T-cell (primary cell): Measurements from ENCODE around the gene ZNF423. TPM values are rescaled to one million over a fixed set of nuclear protein-coding genes. Genes with fewer than 3 reads are reported as not detected.

Source experiments
- ATAC-seq, 4 experiments: fragments of 200-7000 bp in 3 of 4; fragments of 150-1000 bp in 1 of 4; cut with Tn5 transposase; replicated peaks in 1 of 4; 1 replicate in 3 of 4; 2 replicates in 1 of 4; pipeline ENCODE4 v1.10.0; 2021; ENCODE audit warnings: moderate library complexity in 3 of 4, mild to moderate bottlenecking in 2 of 4, moderate number of reproducible peaks in 1 of 4
- CTCF ChIA-PET, 2 donors: fragments of 300-600 bp; sonication (Branson Sonifier 250); formaldehyde crosslinking; loops; one replicate each; lab custom pipeline; 2022; ENCODE audit warnings: antibody characterized with exemption in 2 of 2; lab: Charles Lee
- POLR2A ChIA-PET, 2 donors: fragments of 300-600 bp; sonication (Branson Sonifier 250); formaldehyde crosslinking; loops; one replicate each; lab custom pipeline; 2022; ENCODE audit warnings: antibody characterized with exemption in 2 of 2; lab: Charles Lee
- DNase-seq, 35 experiments: peaks; one replicate each; pipeline versions ENCODE4 v3.0.0 to v3.0.0-alpha.2; 2013 to 2023
- H3K27ac ChIP-seq: one replicate; pipeline ENCODE4 v1.5.1; 2013; ENCODE audit warnings: low read length
- H3K27me3 ChIP-seq, 2 experiments: replicated peaks in 1 of 2; 1 replicate in 1 of 2; 2 replicates in 1 of 2; pipeline versions ENCODE4 v1.6.1 to v1.7.0; 2013; ENCODE audit warnings: low read length in 1 of 2, mixed read lengths in 1 of 2; ENCODE audit not compliant: control insufficient read depth in 2 of 2, insufficient read depth in 2 of 2; ENCODE audit errors: extremely low read depth in 1 of 2
- H3K36me3 ChIP-seq, 2 donors: 1 replicate in 1 of 2; 2 replicates in 1 of 2; pipeline versions ENCODE4 v1.6.1 to v1.7.0; 2013; ENCODE audit warnings: low read length in 1 of 2; ENCODE audit not compliant: control insufficient read depth in 2 of 2, insufficient read depth in 1 of 2; ENCODE audit errors: extremely low read depth in 1 of 2
- H3K4me1 ChIP-seq, 2 experiments: 1 replicate in 1 of 2; 2 replicates in 1 of 2; pipeline versions ENCODE4 v1.6.1 to v1.7.0; 2013; ENCODE audit warnings: low read length in 2 of 2, mixed read lengths in 1 of 2; ENCODE audit not compliant: insufficient read depth in 2 of 2, control insufficient read depth in 1 of 2; ENCODE audit errors: extremely low read depth in 1 of 2
- H3K4me3 ChIP-seq, 2 donors: 1 replicate in 1 of 2; 2 replicates in 1 of 2; pipeline versions ENCODE4 v1.5.1 to v1.7.0; 2013; ENCODE audit warnings: mild to moderate bottlenecking in 2 of 2, low read length in 1 of 2, moderate library complexity in 1 of 2; ENCODE audit not compliant: control insufficient read depth in 1 of 2; ENCODE audit errors: extremely low read depth in 1 of 2
- H3K9me3 ChIP-seq: 2 replicates; pipeline ENCODE4 v1.7.0; 2013
- H3K27ac Mint-ChIP-seq, 2 donors: one replicate each; pipeline ENCODE4 v1.8.0; 2020 to 2021; ENCODE audit warnings: mild to moderate bottlenecking in 2 of 2, mixed read lengths in 2 of 2
- H3K27me3 Mint-ChIP-seq, 2 donors: one replicate each; pipeline ENCODE4 v1.8.0; 2021 to 2022; ENCODE audit warnings: mixed read lengths in 2 of 2
- H3K36me3 Mint-ChIP-seq: one replicate; pipeline ENCODE4 v1.8.0; 2021; ENCODE audit warnings: mixed read lengths
- H3K4me1 Mint-ChIP-seq, 3 donors: one replicate each; pipeline ENCODE4 v1.8.0; 2020 to 2022; ENCODE audit warnings: mixed read lengths in 3 of 3, mild to moderate bottlenecking in 1 of 3
- H3K4me3 Mint-ChIP-seq, 3 donors: one replicate each; pipeline ENCODE4 v1.8.0; 2020 to 2022; ENCODE audit warnings: mild to moderate bottlenecking in 3 of 3, mixed read lengths in 3 of 3, moderate library complexity in 3 of 3
- H3K9me3 Mint-ChIP-seq, 3 donors: one replicate each; pipeline ENCODE4 v1.8.0; 2020 to 2022; ENCODE audit warnings: mixed read lengths in 3 of 3
- WGBS: methylation state at CpG from one replicate; pipeline ENCODE4 v1.1.5; 2013; ENCODE audit warnings: missing lambda C conversion rate; ENCODE audit not compliant: insufficient coverage; 5-methylcytosine and 5-hydroxymethylcytosine counted together
- total RNA-seq, 35 experiments: library from RNA in 6 of 35; stranded (reverse) in 6 of 35; fragments of 120-200 nt in 1 of 35; gene quantifications; one replicate each; pipeline versions ENCODE4 v1.2.1 to v1.2.4 and lab custom pipeline; 2013 to 2026

Gene ZNF423
- total RNA-seq, 5 donors from 2014 or later (not counting 1 experiment from before 2014, with no cell fraction given) = 0.07 to 0.12 TPM; not detected in 3

DNA sequence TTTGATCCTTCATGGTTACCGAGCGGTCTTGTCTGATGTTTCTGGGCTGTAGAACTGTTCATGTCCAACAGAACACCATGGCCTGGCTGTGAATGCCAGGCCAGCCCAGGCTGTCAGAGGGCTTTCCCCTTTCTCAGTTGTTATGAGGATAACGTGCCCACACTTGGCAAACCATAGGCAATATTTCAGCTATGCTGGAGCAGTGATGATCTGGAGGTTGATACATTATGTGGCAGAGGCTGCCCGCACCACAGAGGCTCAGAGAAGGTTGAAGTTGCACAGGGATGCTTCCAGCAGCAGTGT, 389.4 kb downstream of the ZNF423 start:
- H3K27ac ChIP-seq = no peak overlapping the region
- no peaks in the 10 kb centered on the region for H3K27me3 Mint-ChIP-seq
- peaks cover 0 to 3% of the 10 kb centered on the region in 2 experiments for H3K27me3 ChIP-seq
- ChIA-PET CTCF (no interaction called here), POLR2A (no interaction called here)
- no peaks in the 10 kb centered on the region for H3K9me3 ChIP-seq
- no peak overlapping the region for H3K27ac Mint-ChIP-seq
- H3K4me3 ChIP-seq = no peak overlapping the region
- H3K4me1 ChIP-seq = peaks cover 38 to 43% of the 10 kb centered on the region in 2 experiments
- WGBS = 86% methylated on average over 4 of the region's 4 CpGs
- no peak overlapping the region for H3K4me3 Mint-ChIP-seq
- peaks cover 43 to 57% (median 47%) of the 10 kb centered on the region in 3 donors for H3K4me1 Mint-ChIP-seq
- H3K36me3 Mint-ChIP-seq = no peaks in the 10 kb centered on the region
- DNase-seq (peak in 2 of 35 experiments; percentile 1 to 11), ATAC-seq (no peak)
- H3K9me3 Mint-ChIP-seq = no peaks in the 10 kb centered on the region
- no peaks in the 10 kb centered on the region for H3K36me3 ChIP-seq

DNA sequence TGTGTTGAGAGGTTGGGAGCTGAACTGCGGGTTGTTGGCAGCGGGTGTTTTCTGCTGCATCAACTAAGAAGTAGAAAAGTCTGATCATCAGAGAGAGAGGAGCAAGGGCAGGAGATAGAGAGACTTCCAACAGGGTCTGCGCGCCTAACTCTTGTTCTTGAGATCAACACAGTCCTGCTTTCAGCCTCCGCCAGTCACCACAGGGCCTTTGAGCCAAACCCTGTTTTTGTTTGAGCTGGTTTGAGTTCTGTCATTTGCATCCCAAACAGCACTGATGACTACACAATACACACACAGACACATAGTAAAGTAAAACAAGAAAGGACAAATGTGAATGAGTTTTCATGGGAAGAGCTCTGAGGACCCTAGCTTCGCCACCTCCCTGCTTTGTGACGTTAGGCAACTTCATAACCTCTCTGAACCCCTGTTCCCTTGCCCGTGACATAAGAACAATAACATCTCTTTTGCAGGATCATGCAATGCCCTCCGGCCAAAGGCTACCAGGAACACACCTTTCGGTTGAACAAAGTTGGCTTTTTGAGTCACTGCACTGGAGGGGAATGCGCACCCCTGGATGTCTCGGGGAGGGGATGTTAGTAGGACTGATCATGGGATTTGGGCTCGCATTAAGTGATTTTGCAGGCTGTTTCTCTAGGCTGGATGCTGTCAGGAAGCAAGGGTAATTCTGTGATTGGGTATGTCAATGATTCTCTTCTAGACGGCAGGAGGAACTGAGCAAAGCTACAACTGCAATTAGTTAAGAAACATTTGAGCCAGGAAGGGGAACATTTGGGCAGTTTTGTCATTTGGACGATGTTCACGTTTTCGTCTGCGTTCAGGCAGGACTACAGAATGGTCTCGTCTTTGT, 390.0 kb downstream of the ZNF423 start:
- Histone ChIP-seq H3K4me3 (no peak overlapping the region), H3K36me3 (no peaks in the 10 kb centered on the region), H3K27me3 (peaks cover 0 to 3% of the 10 kb centered on the region in 2 experiments), H3K4me1 (peaks cover 44 to 49% of the 10 kb centered on the region in 2 experiments), H3K27ac (no peak overlapping the region), H3K9me3 (no peaks in the 10 kb centered on the region)
- CTCF ChIA-PET = no interaction called here
- Mint-ChIP-seq H3K27me3 (no peaks in the 10 kb centered on the region), H3K27ac (peak overlapping the region in 1 of 2 donors; percentile 24), H3K9me3 (no peaks in the 10 kb centered on the region), H3K36me3 (no peaks in the 10 kb centered on the region), H3K4me3 (peak overlapping the region in 1 of 3 donors; percentile 63), H3K4me1 (peaks cover 43 to 61% (median 49%) of the 10 kb centered on the region in 3 donors)
- 89% methylated on average over 15 of the region's 19 CpGs for WGBS
- POLR2A ChIA-PET = no interaction called here
- ATAC-seq = no peak
- DNase-seq = peak in 2 of 35 experiments; percentile 4 to 17

DNA sequence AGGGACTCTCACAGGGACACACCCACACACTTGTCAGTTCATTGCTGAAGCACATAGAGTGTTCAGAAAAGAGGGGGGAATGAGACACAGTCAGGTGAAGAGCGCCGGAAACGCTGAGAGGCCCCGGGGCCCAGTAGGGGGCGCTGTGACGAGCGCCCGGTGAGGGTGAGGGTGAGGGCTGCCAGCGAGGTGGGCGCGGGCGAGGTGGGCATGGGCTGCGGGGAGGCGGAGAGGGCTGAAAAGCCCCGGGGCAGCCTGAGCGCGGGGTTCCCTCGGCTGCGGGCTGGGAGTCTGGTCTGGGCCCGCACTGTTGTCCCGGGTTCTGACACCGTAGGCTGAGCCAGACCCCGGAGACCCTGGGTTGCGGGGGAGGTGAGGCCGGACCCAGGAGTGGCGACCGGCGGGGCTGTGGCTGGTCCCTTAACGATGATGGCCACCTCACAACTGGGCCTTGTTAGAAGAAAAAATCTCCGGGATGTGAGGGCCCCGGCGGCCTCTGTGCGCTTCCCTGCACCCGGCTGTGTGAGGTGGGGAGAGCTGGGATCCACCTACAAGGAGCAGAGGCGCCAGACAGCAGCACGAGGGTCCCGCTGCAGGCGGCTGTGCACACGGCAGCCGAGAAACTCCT, 390.9 kb downstream of the ZNF423 start:
- Mint-ChIP-seq H3K27me3 (no peaks in the 10 kb centered on the region), H3K27ac (peak overlapping the region; percentile 91 to 92), H3K36me3 (no peaks in the 10 kb centered on the region), H3K9me3 (no peaks in the 10 kb centered on the region), H3K4me1 (peaks cover 48 to 69% (median 53%) of the 10 kb centered on the region in 3 donors), H3K4me3 (peak overlapping the region in 1 of 3 donors; percentile 63)
- Histone ChIP-seq H3K36me3 (no peaks in the 10 kb centered on the region), H3K27me3 (peaks cover 0 to 3% of the 10 kb centered on the region in 2 experiments), H3K4me3 (no peak overlapping the region), H3K27ac (no peak overlapping the region), H3K4me1 (peaks cover 50 to 56% of the 10 kb centered on the region in 2 experiments), H3K9me3 (no peaks in the 10 kb centered on the region)
- WGBS = 46% methylated on average over 23 of the region's 40 CpGs
- no peak for ATAC-seq
- ChIA-PET CTCF (no interaction called here), POLR2A (no interaction called here)
- DNase-seq = peak in 13 of 35 experiments; percentile 5 to 35 (median 18)

DNA sequence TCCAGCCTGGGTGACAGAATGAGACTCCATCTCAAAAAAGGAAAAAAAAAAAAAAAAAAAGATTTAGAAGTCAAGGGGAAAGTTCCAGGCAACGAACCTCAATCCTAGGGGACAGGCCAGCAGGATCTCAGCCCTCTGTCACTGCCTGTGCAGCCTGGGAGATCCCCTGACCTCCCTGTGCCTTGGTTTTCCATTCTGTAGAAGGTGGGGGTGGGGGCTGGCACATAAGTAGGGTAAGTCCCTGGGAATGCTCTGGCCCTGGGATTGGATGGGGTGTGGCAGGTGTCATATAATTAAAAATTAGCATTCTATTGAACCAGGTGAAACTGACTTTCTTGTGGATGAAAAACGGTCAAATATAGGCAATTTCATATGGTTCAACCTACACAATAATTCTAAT, 391.8 kb downstream of the ZNF423 start:
- no peaks in the 10 kb centered on the region for H3K36me3 ChIP-seq
- H3K27me3 ChIP-seq = peaks cover 0 to 3% of the 10 kb centered on the region in 2 experiments
- peak overlapping the region; percentile 91 to 92 for H3K27ac Mint-ChIP-seq
- peaks cover 48 to 67% (median 52%) of the 10 kb centered on the region in 3 donors for H3K4me1 Mint-ChIP-seq
- peak overlapping the region; percentile 54 for H3K27ac ChIP-seq
- peak overlapping the region in 1 of 2 donors; percentile 41 for H3K4me3 ChIP-seq
- peak in 1 of 35 experiments; percentile 24 for DNase-seq
- H3K36me3 Mint-ChIP-seq = no peaks in the 10 kb centered on the region
- peak overlapping the region; percentile 57 to 63 (median 58) for H3K4me3 Mint-ChIP-seq
- ATAC-seq = no peak
- no peaks in the 10 kb centered on the region for H3K27me3 Mint-ChIP-seq
- no peaks in the 10 kb centered on the region for H3K9me3 ChIP-seq
- CTCF ChIA-PET = interaction anchor here in 1 of 2 donors (0.5 kb wide), 1 partner anchor 149 kb away, joined by 4 read pairs; no protein-coding TSS in a partner anchor
- H3K4me1 ChIP-seq = peaks cover 55 to 56% of the 10 kb centered on the region in 2 experiments
- POLR2A ChIA-PET = interaction anchor here in 1 of 2 donors (0.7 kb wide), 1 partner anchor 21 kb away, joined by 3 read pairs; no protein-coding TSS in a partner anchor
- no CpG with 5 or more reads among the region's 2 CpGs for WGBS
- no peaks in the 10 kb centered on the region for H3K9me3 Mint-ChIP-seq

DNA sequence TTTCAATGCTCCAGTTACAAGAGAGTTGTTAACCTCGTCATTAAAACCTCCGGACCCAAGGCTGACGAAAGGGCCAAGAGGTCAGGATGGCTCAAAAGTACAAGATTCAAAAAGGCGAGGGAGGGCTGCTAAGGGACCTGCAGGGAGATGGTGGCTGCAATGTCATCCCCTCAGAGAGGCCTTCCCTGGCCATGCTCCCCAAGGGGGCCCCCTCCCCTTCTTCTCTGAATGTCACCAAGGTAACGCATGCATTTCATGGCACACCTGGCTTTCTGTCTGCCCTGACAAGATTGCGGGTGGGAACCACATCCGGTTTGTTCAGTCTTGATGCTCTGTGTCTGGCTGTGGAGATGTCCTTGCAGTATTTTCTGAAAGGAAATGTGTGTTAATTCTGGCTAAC, 392.4 kb downstream of the ZNF423 start:
- Mint-ChIP-seq H3K27me3 (no peaks in the 10 kb centered on the region), H3K9me3 (no peaks in the 10 kb centered on the region), H3K4me3 (peak overlapping the region; percentile 57 to 63 (median 58)), H3K36me3 (no peaks in the 10 kb centered on the region), H3K27ac (peak overlapping the region; percentile 91 to 92), H3K4me1 (peaks cover 48 to 68% (median 50%) of the 10 kb centered on the region in 3 donors)
- H3K27ac ChIP-seq = peak overlapping the region; percentile 54
- WGBS = 0% methylated on average over 6 of the region's 7 CpGs
- DNase-seq (peak; percentile 60 to 88 (median 76)), ATAC-seq (peak; percentile 85 to 92 (median 92))
- H3K4me1 ChIP-seq = peaks cover 56 to 59% of the 10 kb centered on the region in 2 experiments
- no peaks in the 10 kb centered on the region for H3K36me3 ChIP-seq
- POLR2A ChIA-PET = interaction anchor here in 1 of 2 donors (0.7 kb wide), 1 partner anchor 22 kb away, joined by 3 read pairs; no protein-coding TSS in a partner anchor
- H3K27me3 ChIP-seq = peaks cover 0 to 3% of the 10 kb centered on the region in 2 experiments
- CTCF ChIA-PET = interaction anchor here in 1 of 2 donors (0.5 to 1.0 kb wide), 2 partner anchors 21 to 150 kb away, joined by 3 to 4 read pairs; no protein-coding TSS in a partner anchor
- peak overlapping the region in 1 of 2 donors; percentile 41 for H3K4me3 ChIP-seq
- H3K9me3 ChIP-seq = no peaks in the 10 kb centered on the region

DNA sequence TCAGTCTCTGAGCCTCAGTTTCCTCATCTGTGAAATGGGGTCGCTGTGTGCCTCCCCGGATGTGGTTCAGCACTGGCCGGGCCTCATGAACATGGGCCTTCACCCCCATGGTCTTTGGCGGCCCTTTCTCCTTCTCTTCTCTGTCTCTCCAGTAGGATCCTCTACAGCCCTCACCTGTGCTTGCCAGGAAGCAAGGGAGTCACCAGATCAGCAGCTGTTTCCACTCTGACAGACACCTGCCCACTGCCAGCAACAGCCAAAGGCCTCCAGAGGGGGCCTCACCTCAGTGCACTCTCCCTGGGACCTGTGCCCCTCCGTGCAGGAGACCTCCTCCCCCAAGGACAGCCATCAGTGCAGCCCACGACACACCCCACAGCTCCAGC, 392.9 kb downstream of the ZNF423 start:
- H3K27ac ChIP-seq = peak overlapping the region; percentile 54
- WGBS = 76% methylated on average over 5 of the region's 6 CpGs
- H3K36me3 ChIP-seq = no peaks in the 10 kb centered on the region
- H3K27me3 ChIP-seq = peaks cover 0 to 3% of the 10 kb centered on the region in 2 experiments
- H3K9me3 Mint-ChIP-seq = no peaks in the 10 kb centered on the region
- H3K4me3 ChIP-seq = no peak overlapping the region
- no peaks in the 10 kb centered on the region for H3K36me3 Mint-ChIP-seq
- H3K27me3 Mint-ChIP-seq = no peaks in the 10 kb centered on the region
- DNase-seq (peak in 2 of 35 experiments; percentile 21 to 32), ATAC-seq (peak in 3 of 4 experiments; percentile 2 to 10 (median 2))
- H3K4me3 Mint-ChIP-seq = peak overlapping the region in 1 of 3 donors; percentile 63
- ChIA-PET POLR2A (no interaction called here), CTCF (interaction anchor here in 1 of 2 donors (1.0 kb wide), 1 partner anchor 20 kb away, joined by 3 read pairs; no protein-coding TSS in a partner anchor)
- H3K4me1 Mint-ChIP-seq = peaks cover 48 to 72% (median 50%) of the 10 kb centered on the region in 3 donors
- H3K4me1 ChIP-seq = peaks cover 56 to 59% of the 10 kb centered on the region in 2 experiments
- H3K27ac Mint-ChIP-seq = peak overlapping the region; percentile 91 to 92
- H3K9me3 ChIP-seq = no peaks in the 10 kb centered on the region
